Testis (tissue), 3 donors: ENCODE results near the gene ZNF678. TPM values are rescaled to one million over a fixed set of nuclear protein-coding genes. Genes with fewer than 3 reads are reported as not detected.
"Not testable (repeated sequence)": the region's sequence is repeated elsewhere in the genome, so short reads cannot be mapped to it uniquely, and the experiment has no call there.

Experiments
- DNase-seq: peaks from one replicate; pipeline ENCODE4 v3.0.0-alpha.2; 2019
- H3K27ac ChIP-seq, 2 donors: fragments of 200-600 bp; sonication (generic); one replicate each; pipeline ENCODE4 v1.5.1; 2019
- H3K27me3 ChIP-seq: fragments of 200-600 bp; sonication (generic); one replicate; pipeline ENCODE4 v1.5.1; 2019
- H3K36me3 ChIP-seq: fragments of 200-600 bp; sonication (generic); one replicate; pipeline ENCODE4 v1.5.1; 2017; ENCODE audit warnings: low read depth; ENCODE audit errors: missing control alignments
- H3K4me1 ChIP-seq: fragments of 200-600 bp; sonication (generic); one replicate; pipeline ENCODE4 v1.5.1; 2019
- H3K4me3 ChIP-seq, 2 donors: fragments of 200-600 bp; sonication (generic); one replicate each; pipeline ENCODE4 v1.5.1; 2017 to 2019
- H3K9me3 ChIP-seq: fragments of 200-600 bp; sonication (generic); one replicate; pipeline ENCODE4 v1.5.1; 2017
- POLR2A ChIP-seq: fragments of 450-650 bp; IDR thresholded peaks from one replicate; pipeline ENCODE4 v1.6.1; 2017; ENCODE audit warnings: antibody characterized with exemption, mild to moderate bottlenecking, moderate library complexity
- WGBS, 2 donors: methylation state at CpG; one replicate each; pipeline ENCODE4 v1.1.5; 2018; 5-methylcytosine and 5-hydroxymethylcytosine counted together
- intact Hi-C: fragments of 100-400 bp; cut with DNase I; formaldehyde crosslinking; loops from one replicate; pipeline ENCODE4 v1.15.1; 2023; ENCODE audit warnings: low total_unique reads
- polyA plus RNA-seq: library from polyadenylated mRNA; stranded (reverse); fragments of 350-450 nt; fragmentation: Illumina TruSeq; extraction: RNeasy Lipid Tissue Mini Kit (QIAGEN cat#74804); gene quantifications from one replicate; pipeline ENCODE4 v1.2.3, GENCODE V29; 2014; ENCODE audit warnings: low read depth, low replicate concordance; ENCODE audit not compliant: insufficient read depth
- total RNA-seq, 2 donors: library from RNA; depleted of rRNA; stranded (reverse); fragments of >200 nt; gene quantifications; one replicate each; pipeline ENCODE4 v1.2.3, GENCODE V29; 2016
- TF ChIP-seq, protein P1 (sequence below), 3 experiments: fragments of 450-650 bp in 2 of 3; fragments of 200-600 bp in 1 of 3; sonication (generic) in 1 of 3; IDR thresholded peaks; one replicate each; pipeline ENCODE4 v1.5.1; 2016 to 2019; ENCODE audit warnings: antibody characterized with exemption in 3 of 3, mild to moderate bottlenecking in 2 of 3, moderate library complexity in 1 of 3

Gene ZNF678
- total and polyA plus RNA-seq, 3 donors from 2014 or later: 3.2 to 18.6 (median 12.8) TPM

DNA sequence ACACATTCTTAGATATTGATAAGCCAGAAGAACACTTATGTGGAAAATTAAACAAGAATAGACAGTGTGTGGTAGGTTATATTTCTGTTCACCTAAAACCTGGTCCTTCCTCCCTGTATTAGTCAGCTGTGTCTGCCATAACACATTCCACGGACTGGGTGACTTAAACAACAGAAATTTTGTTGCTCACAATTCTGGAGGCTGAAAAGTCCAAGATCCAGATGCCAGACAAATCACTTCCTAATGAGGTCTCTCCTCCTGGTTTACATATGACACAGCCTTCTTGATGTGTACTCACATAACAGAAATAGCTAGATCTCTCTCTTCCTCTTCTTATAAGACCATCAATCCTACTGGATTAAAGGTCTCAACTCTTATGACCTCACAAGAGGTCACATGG lies 146.1 kb downstream of the ZNF678 start:
- 76 to 79% methylated on average over 1 of the region's 1 CpG for WGBS, 2 donors
- Histone ChIP-seq H3K4me3 (no peak overlapping the region), H3K36me3 (no peaks in the 10 kb centered on the region), H3K27me3 (no peaks in the 10 kb centered on the region), H3K4me1 (no peaks in the 10 kb centered on the region), H3K27ac (no peak overlapping the region), H3K9me3 (no peaks in the 10 kb centered on the region)
- intact Hi-C loops: no loop called here
- no peak for TF ChIP-seq POLR2A
- TF ChIP-seq, protein P1, sequence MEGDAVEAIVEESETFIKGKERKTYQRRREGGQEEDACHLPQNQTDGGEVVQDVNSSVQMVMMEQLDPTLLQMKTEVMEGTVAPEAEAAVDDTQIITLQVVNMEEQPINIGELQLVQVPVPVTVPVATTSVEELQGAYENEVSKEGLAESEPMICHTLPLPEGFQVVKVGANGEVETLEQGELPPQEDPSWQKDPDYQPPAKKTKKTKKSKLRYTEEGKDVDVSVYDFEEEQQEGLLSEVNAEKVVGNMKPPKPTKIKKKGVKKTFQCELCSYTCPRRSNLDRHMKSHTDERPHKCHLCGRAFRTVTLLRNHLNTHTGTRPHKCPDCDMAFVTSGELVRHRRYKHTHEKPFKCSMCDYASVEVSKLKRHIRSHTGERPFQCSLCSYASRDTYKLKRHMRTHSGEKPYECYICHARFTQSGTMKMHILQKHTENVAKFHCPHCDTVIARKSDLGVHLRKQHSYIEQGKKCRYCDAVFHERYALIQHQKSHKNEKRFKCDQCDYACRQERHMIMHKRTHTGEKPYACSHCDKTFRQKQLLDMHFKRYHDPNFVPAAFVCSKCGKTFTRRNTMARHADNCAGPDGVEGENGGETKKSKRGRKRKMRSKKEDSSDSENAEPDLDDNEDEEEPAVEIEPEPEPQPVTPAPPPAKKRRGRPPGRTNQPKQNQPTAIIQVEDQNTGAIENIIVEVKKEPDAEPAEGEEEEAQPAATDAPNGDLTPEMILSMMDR (IDR thresholded peaks at IDR 0.05): no peak
- no peak for DNase-seq

DNA sequence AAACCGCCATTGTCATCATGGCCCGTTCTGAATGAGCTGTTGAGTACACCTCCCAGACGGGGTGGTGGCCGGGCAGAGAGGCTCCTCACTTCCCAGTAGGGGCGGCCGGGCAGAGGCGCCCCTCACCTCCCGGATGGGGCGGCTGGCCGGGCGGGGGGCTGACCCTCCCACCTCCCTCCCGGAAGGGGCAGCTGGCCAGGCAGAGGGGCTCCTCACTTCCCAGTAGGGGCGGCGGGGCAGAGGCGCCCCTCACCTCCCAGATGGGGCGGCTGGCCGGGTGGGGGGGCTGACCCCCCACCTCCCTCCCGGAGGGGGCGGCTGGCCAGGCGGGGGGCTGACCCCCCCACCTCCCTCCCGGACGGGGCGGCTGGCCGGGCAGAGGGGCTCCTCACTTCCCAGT lies 147.1 kb downstream of the ZNF678 start:
- H3K27me3 ChIP-seq, H3K4me3 ChIP-seq, DNase-seq, H3K9me3 ChIP-seq, H3K4me1 ChIP-seq, intact Hi-C loops, H3K27ac ChIP-seq, H3K36me3 ChIP-seq: not testable (repeated sequence)
- WGBS, 2 donors: 73 to 92% methylated on average over 10 to 12 of the region's 24 CpGs

DNA sequence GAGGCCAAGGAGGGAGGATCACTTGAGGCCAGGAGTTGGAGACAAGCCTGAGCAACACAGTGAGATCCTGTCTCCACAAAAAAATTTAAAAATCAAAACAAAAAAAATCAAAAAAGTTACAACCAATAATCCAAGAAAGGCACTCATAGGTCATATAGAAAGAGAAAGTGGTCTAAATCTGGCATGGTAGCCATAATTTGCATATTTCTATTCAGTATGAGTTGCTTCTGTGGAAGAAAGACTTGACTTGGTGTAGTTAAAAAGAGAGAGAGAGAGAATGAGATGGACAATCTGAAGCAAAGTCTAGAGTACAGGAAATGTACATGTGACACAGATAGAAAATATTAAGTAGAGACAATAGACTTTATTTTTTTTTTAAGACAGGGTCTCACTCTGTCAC lies 149.3 kb downstream of the ZNF678 start:
- intact Hi-C loops: no loop called here
- H3K9me3 ChIP-seq: no peaks in the 10 kb centered on the region

DNA sequence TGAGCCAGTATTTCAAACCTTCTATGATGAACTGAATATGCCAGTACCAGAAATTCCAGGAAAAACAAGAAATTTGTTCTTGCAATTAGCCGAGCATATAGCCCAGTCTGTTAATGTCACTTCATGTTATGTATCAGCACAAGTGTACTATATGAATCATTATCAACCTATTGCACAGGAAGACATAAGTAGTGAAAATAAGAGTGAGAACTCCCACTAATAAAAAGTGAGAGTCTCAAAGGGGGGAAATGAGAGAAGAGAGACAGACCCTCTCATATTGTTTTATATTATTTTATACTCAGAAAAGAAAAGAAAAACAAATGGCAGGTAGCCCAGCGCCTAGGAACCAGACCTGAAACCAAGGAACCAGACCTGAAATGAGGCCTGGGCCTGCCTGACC lies 155.6 kb downstream of the ZNF678 start:
- no peak overlapping the region for H3K4me3 ChIP-seq
- no peak overlapping the region for H3K27ac ChIP-seq
- TF ChIP-seq, protein P1 (IDR thresholded peaks at IDR 0.05): no peak
- no peak for TF ChIP-seq POLR2A
- no peak for DNase-seq
- WGBS, 2 donors: 81 to 89% methylated on average over 2 of the region's 2 CpGs
- no peaks in the 10 kb centered on the region for H3K9me3 ChIP-seq
- no peaks in the 10 kb centered on the region for H3K27me3 ChIP-seq
- H3K36me3 ChIP-seq: no peaks in the 10 kb centered on the region
- H3K4me1 ChIP-seq: no peaks in the 10 kb centered on the region
- intact Hi-C loops: no loop called here

More for the DNA sequence above, 149.3 kb downstream of the ZNF678 start:
- Histone ChIP-seq H3K27me3 (no peaks in the 10 kb centered on the region), H3K4me3 (no peak overlapping the region), H3K4me1 (no peaks in the 10 kb centered on the region), H3K36me3 (no peaks in the 10 kb centered on the region), H3K27ac (no peak overlapping the region)
- DNase-seq: no peak
- TF ChIP-seq, protein P1 (IDR thresholded peaks at IDR 0.05): no peak
- TF ChIP-seq POLR2A: no peak

DNA sequence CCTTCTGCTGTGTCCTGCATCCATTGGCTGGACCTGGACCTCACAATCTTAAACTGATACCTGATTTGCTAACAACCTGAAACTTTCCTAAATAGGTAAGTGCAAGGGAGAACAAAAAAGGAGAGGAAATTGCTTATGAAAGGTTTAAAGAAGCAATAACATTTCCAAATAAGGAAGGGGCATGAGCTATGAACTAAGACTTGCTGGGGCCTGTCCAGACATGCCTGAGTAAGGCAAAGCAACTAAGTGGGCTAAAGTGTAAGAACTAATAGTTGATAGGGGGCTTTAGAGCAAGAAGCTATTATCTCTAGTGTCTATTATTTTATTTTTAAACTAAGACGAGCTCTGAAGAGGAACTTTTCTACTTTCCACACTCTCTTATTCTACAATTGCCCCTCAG lies 160.1 kb downstream of the ZNF678 start:
- Histone ChIP-seq H3K36me3 (no peaks in the 10 kb centered on the region), H3K9me3 (no peaks in the 10 kb centered on the region), H3K27me3 (no peaks in the 10 kb centered on the region), H3K27ac (no peak overlapping the region), H3K4me3 (no peak overlapping the region), H3K4me1 (no peaks in the 10 kb centered on the region)
- WGBS, 2 donors: 66 to 92% methylated on average over 1 of the region's 1 CpG
- TF ChIP-seq POLR2A: no peak
- TF ChIP-seq, protein P1 (IDR thresholded peaks at IDR 0.05): no peak
- DNase-seq: no peak
- intact Hi-C loops: no loop called here
